SJSA1 (cell line): ENCODE measurements around the gene HOXA4. TPM values are rescaled to one million over a fixed set of nuclear protein-coding genes. Genes with fewer than 3 reads are reported as not detected.

Experiments
- DNase-seq, 2 experiments: peaks; one replicate each; pipeline ENCODE4 v3.0.0-alpha.2; 2015 to 2020; ENCODE audit warnings: low spot score in 2 of 2, low read depth in 1 of 2
- H3K27ac ChIP-seq: fragments of 250-450 bp; sonication (Bioruptor Pico); 2 replicates; pipeline ENCODE4 v1.5.1; 2020; ENCODE audit warnings: mild to moderate bottlenecking, moderate library complexity
- H3K27me3 ChIP-seq: fragments of 250-450 bp; sonication (Bioruptor Pico); replicated peaks from 2 replicates; pipeline ENCODE4 v1.5.1; 2020; ENCODE audit warnings: mild to moderate bottlenecking, moderate library complexity
- H3K36me3 ChIP-seq: fragments of 250-450 bp; sonication (Bioruptor Pico); 2 replicates; pipeline ENCODE4 v1.5.1; 2020; ENCODE audit warnings: mild to moderate bottlenecking
- H3K4me1 ChIP-seq: fragments of 250-450 bp; sonication (Bioruptor Pico); replicated peaks from 2 replicates; pipeline ENCODE4 v1.6.1; 2021; ENCODE audit warnings: mild to moderate bottlenecking
- H3K4me3 ChIP-seq: fragments of 250-450 bp; sonication (Bioruptor Pico); 2 replicates; pipeline ENCODE4 v1.5.1; 2020; ENCODE audit warnings: mild to moderate bottlenecking
- H3K9me3 ChIP-seq: fragments of 250-450 bp; sonication (Bioruptor Pico); replicated peaks from 2 replicates; pipeline ENCODE4 v1.5.1; 2020; ENCODE audit warnings: mild to moderate bottlenecking
- total RNA-seq: library from RNA; depleted of rRNA; stranded (reverse); fragments of >200 nt; shearing (Covaris generic); gene quantifications from 2 replicates; pipeline ENCODE4 v1.2.3, GENCODE V29; 2014

HOXA4 gene
- total RNA-seq, 1 experiment from 2014 or later, result 0.58 TPM

GRCh38 chr7:27123477-27124053 lies 7.0 kb downstream of the HOXA4 start:
- peaks cover 13% of the 10 kb centered on the region for H3K4me1 ChIP-seq
- H3K4me3 ChIP-seq, result no peak overlapping the region
- peaks cover 8% of the 10 kb centered on the region; the same call in 1 of the 2 replicates for H3K36me3 ChIP-seq
- peak in 1 of 2 experiments; percentile 10 for DNase-seq
- no peak overlapping the region for H3K27ac ChIP-seq
- H3K9me3 ChIP-seq, result no peaks in the 10 kb centered on the region
- H3K27me3 ChIP-seq, result no peaks in the 10 kb centered on the region

DNA sequence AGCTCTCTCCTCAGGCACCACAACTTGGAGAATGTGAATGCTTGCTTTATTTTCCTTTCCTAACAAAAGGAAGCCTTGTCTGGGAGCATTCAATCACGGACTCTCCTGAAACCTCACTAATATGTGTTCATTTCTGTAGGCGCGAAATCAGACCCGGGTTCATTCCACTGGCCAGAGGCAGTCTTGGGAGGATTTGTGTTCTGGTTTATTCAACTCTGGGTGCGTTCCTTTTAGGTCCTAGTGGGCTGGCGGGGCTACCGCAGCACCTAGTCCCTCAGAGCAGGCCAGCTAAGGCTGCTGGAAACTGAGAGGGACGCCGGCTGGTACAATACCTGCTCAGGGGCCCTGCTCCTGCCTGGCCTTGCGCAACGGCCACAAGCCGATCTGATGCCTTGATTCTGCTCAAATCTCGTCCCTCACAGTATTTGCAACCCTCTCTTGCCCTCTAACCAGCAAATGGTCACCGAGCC lies 7.5 kb downstream of the HOXA4 start:
- Histone ChIP-seq H3K9me3 (no peaks in the 10 kb centered on the region), H3K27ac (no peak overlapping the region), H3K4me1 (peaks cover 13% of the 10 kb centered on the region), H3K27me3 (no peaks in the 10 kb centered on the region), H3K4me3 (no peak overlapping the region), H3K36me3 (peaks cover 3% of the 10 kb centered on the region; the same call in 1 of the 2 replicates)
- peak in 1 of 2 experiments; percentile 38 for DNase-seq

DNA sequence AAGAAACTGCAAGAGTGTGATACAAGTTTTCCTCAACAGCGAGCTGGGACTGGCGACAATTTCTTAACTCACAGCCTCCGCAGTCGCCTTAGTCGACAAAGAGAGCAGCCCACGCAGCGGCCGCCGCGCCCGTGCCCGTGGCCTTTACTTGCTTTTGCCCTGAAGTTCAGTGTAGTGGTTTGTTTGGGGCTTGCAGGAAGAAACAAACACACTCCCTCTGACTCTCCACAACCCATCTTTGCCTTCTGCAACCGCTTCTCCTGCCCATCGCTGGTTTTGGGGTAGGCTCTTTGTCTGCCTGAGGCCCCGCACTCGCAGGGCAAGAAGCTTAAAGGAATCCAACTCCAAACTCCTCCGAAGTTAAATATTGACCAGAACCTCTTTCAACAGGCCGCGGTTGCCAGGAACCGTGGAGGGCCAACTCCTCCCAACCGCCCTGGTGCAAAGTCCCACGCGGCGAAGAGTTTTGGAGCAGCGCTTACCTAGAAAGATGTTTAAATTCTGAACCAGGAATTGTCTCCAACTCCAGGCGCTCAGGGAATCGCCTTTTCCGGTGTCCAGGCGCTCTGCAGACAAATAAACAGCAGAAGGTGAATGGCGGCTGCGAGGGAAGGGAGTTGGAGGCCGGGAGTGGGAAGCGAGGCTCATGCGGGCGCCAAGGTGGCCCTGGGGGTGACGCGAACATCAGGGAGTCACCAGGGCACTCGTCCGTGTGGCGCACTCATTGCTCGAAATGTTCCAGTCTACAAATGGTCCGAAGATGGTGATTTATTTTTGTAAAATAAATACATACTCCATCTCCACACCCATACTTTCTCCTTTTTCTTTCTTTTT lies 8.3 kb downstream of the HOXA4 start:
- Histone ChIP-seq H3K4me3 (no peak overlapping the region), H3K27me3 (no peaks in the 10 kb centered on the region), H3K27ac (no peak overlapping the region), H3K36me3 (peaks cover 2% of the 10 kb centered on the region; the same call in 1 of the 2 replicates), H3K4me1 (peaks cover 13% of the 10 kb centered on the region), H3K9me3 (no peaks in the 10 kb centered on the region)
- DNase-seq, result peak in 1 of 2 experiments; percentile 29

GRCh38 chr7:27121684-27122076 lies 8.9 kb downstream of the HOXA4 start:
- peaks cover 13% of the 10 kb centered on the region for H3K4me1 ChIP-seq
- no peaks in the 10 kb centered on the region for H3K27me3 ChIP-seq
- H3K9me3 ChIP-seq, result no peaks in the 10 kb centered on the region
- H3K36me3 ChIP-seq, result peaks cover 2% of the 10 kb centered on the region; the same call in 1 of the 2 replicates
- H3K27ac ChIP-seq, result no peak overlapping the region
- no peak for DNase-seq
- H3K4me3 ChIP-seq, result no peak overlapping the region

- Histone ChIP-seq H3K4me3 (no peak overlapping the region), H3K27ac (no peak overlapping the region), H3K27me3 (no peaks in the 10 kb centered on the region), H3K9me3 (no peaks in the 10 kb centered on the region), H3K4me1 (peaks cover 25% of the 10 kb centered on the region), H3K36me3 (peaks cover 2% of the 10 kb centered on the region; the same call in 1 of the 2 replicates)
- DNase-seq, result peak in 1 of 2 experiments; percentile 11
Observed at GRCh38 chr7:27119412-27119911, 11.1 kb downstream of the HOXA4 start.

- no peak overlapping the region for H3K27ac ChIP-seq
- no peaks in the 10 kb centered on the region for H3K9me3 ChIP-seq
- peaks cover 2% of the 10 kb centered on the region; the same call in 1 of the 2 replicates for H3K36me3 ChIP-seq
- H3K4me1 ChIP-seq, result peaks cover 29% of the 10 kb centered on the region
- no peaks in the 10 kb centered on the region for H3K27me3 ChIP-seq
- no peak overlapping the region for H3K4me3 ChIP-seq
- peak in 1 of 2 experiments; percentile 15 for DNase-seq
Observed at GRCh38 chr7:27118580-27118979, 12.0 kb downstream of the HOXA4 start.

- Histone ChIP-seq H3K4me3 (no peak overlapping the region), H3K9me3 (no peaks in the 10 kb centered on the region), H3K27me3 (no peaks in the 10 kb centered on the region), H3K4me1 (peaks cover 31% of the 10 kb centered on the region), H3K27ac (no peak overlapping the region), H3K36me3 (peaks cover 2% of the 10 kb centered on the region; the same call in 1 of the 2 replicates)
- DNase-seq, result peak in 1 of 2 experiments; percentile 23
Observed at GRCh38 chr7:27117887-27118491, 12.6 kb downstream of the HOXA4 start.

- no peak overlapping the region for H3K4me3 ChIP-seq
- H3K9me3 ChIP-seq, result no peaks in the 10 kb centered on the region
- no peaks in the 10 kb centered on the region for H3K27me3 ChIP-seq
- DNase-seq, result peak in 1 of 2 experiments; percentile 37
- H3K4me1 ChIP-seq, result peaks cover 36% of the 10 kb centered on the region
- H3K27ac ChIP-seq, result no peak overlapping the region
- H3K36me3 ChIP-seq, result peaks cover 2% of the 10 kb centered on the region; the same call in 1 of the 2 replicates
Observed at GRCh38 chr7:27116962-27117886, 13.3 kb downstream of the HOXA4 start.

DNA sequence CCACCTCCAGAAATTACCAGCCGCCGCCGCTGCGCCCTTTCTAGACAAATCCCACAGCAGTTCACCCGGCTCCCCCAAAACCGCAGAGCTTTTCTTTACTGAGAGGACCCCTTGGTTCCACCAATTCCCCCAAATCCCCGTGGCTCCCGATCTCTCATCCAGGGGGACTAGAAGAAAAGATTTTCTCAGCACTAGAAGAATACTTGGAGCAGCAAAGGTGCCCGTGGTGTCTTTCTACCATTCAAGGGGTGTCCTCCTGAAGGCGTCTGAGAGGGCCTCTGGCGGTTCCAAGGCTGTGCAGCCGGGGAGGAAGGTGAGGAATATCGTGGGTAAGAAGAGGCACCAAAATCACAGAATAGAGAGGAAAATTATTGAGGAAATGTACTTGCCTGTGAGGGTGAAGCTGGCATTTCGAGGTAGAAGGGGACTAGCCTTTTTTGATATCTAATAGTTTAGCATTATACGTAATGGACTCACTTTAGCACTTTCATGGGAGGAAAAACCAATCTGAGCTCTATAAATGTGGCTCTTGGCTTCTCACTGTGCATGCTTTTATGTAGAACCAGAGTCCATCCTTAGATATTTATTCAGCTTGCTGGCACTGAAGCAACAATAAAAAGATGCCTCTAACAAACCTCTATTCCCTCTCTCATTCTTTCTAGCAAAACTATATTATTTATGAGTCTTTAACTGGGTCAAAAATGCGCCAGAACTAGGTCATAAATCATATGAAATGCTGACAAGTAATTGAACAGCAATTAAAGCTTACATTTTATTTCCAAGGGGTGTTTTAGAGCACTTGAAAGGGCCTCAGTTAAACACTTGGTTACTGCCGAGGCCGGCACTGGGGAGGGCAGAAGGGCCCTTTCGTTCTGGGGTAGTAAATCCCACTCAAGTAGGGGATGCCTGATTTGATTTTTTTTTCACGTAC lies 14.3 kb downstream of the HOXA4 start:
- Histone ChIP-seq H3K4me1 (peaks cover 39% of the 10 kb centered on the region), H3K27ac (no peak overlapping the region)

GRCh38 chr7:27115221-27116026 lies 15.1 kb downstream of the HOXA4 start:
- Histone ChIP-seq H3K27ac (peak overlapping the region; percentile 55), H3K4me1 (peaks cover 41% of the 10 kb centered on the region), H3K4me3 (peak overlapping the region; percentile 39), H3K27me3 (no peaks in the 10 kb centered on the region), H3K9me3 (0 out of 2 replicates have a peak, but pooled peaks cover under 1% of the 10 kb centered on the region), H3K36me3 (peaks cover 4% of the 10 kb centered on the region)
- peak; percentile 86 to 90 for DNase-seq

More for the DNA sequence above, 14.3 kb downstream of the HOXA4 start:
- H3K27me3 ChIP-seq, result no peaks in the 10 kb centered on the region
- DNase-seq, result peak in 1 of 2 experiments; percentile 31
- H3K9me3 ChIP-seq, result no peaks in the 10 kb centered on the region
- peak overlapping the region; percentile 39 for H3K4me3 ChIP-seq
- peaks cover 2% of the 10 kb centered on the region; the same call in 1 of the 2 replicates for H3K36me3 ChIP-seq

DNA sequence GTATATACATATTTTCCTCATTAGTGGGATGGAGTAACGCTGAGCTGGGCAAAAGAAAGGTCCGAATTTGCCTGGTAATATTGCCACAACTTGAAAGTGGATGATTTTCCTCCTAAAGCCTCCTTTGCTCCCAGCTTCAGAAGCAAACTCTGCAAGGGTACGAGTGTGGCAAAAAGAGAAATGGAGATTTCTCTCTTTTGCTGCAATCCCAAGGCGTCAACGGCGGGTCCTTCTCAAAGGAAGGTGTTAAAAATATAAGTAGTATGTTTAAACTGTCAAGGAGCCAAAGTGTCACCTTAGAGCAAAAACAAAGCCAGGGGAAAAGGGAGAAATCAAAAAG lies 15.7 kb downstream of the HOXA4 start:
- Histone ChIP-seq H3K27me3 (no peaks in the 10 kb centered on the region), H3K4me1 (peaks cover 47% of the 10 kb centered on the region), H3K9me3 (0 out of 2 replicates have a peak, but pooled peaks cover 2% of the 10 kb centered on the region), H3K27ac (peak overlapping the region; percentile 52), H3K36me3 (peaks cover 8% of the 10 kb centered on the region), H3K4me3 (peak overlapping the region; percentile 39)
- DNase-seq, result no peak
